HepG2 (cell line): ENCODE data around the gene ATP7A. TPM values are rescaled to one million over a fixed set of nuclear protein-coding genes. Genes with fewer than 3 reads are reported as not detected.

Experiments used
- ATF4 ChIP-seq, 2 experiments: fragments of 450-650 bp in 1 of 2; sonication (generic) in 1 of 2; formaldehyde crosslinking; IDR thresholded peaks; 2 replicates each; pipeline versions ENCODE4 v1.5.0 to v1.8.0; 2020 to 2022; ENCODE audit warnings: mild to moderate bottlenecking in 1 of 2, missing genetic modification reagents in 1 of 2
- CENPT ChIP-seq: sonication (generic); formaldehyde crosslinking; IDR thresholded peaks from 2 replicates; pipeline ENCODE4 v1.8.0; 2022; ENCODE audit warnings: low read depth, mild to moderate bottlenecking, moderate library complexity, missing genetic modification reagents
- DRAP1 ChIP-seq: IDR thresholded peaks from 2 replicates; pipeline ENCODE4 v1.6.1; 2016; ENCODE audit warnings: missing genetic modification reagents, missing compliant biosample characterization
- E2F1 ChIP-seq: sonication (generic); formaldehyde crosslinking; IDR thresholded peaks from 2 replicates; pipeline ENCODE4 v1.5.0; 2020; ENCODE audit warnings: missing genetic modification reagents
- HCFC1 ChIP-seq: fragments of 150-350 bp; IDR thresholded peaks from 2 replicates; pipeline ENCODE4 v1.6.1; 2014; ENCODE audit warnings: low read depth, low read length
- IRF2 ChIP-seq: IDR thresholded peaks from 2 replicates; pipeline ENCODE4 v1.6.1; 2018; ENCODE audit warnings: missing genetic modification reagents, missing compliant biosample characterization
- TIGD3 ChIP-seq: sonication (generic); formaldehyde crosslinking; IDR thresholded peaks from 2 replicates; pipeline ENCODE4 v1.5.1; 2020; ENCODE audit warnings: mild to moderate bottlenecking, missing genetic modification reagents, borderline replicate concordance
- XRCC5 ChIP-seq: fragments of 200-400 bp; formaldehyde crosslinking; optimal IDR thresholded peaks from 2 replicates; pipeline ENCODE3; 2017; ENCODE audit warnings: mild to moderate bottlenecking, low read length
- YY1 ChIP-seq: IDR thresholded peaks from 2 replicates; pipeline ENCODE4 v1.6.1; 2011; ENCODE audit warnings: low read length, low read depth, moderate library complexity, mild to moderate bottlenecking; ENCODE audit not compliant: insufficient read depth, insufficient replicate concordance
- ZNF20 ChIP-seq: sonication (generic); formaldehyde crosslinking; IDR thresholded peaks from 2 replicates; pipeline ENCODE4 v1.4.0; 2020; ENCODE audit warnings: mild to moderate bottlenecking, moderate library complexity, missing genetic modification reagents
- ZNF572 ChIP-seq: sonication (generic); formaldehyde crosslinking; IDR thresholded peaks from 2 replicates; pipeline ENCODE4 v1.5.1; 2020; ENCODE audit warnings: mild to moderate bottlenecking, missing genetic modification reagents
- ZNF704 ChIP-seq: sonication (generic); formaldehyde crosslinking; IDR thresholded peaks from 2 replicates; pipeline ENCODE4 v1.8.1; 2023; ENCODE audit warnings: mild to moderate bottlenecking, inconsistent platforms, moderate library complexity, missing genetic modification reagents, borderline replicate concordance
- ZNF839 ChIP-seq: sonication (generic); formaldehyde crosslinking; IDR thresholded peaks from 2 replicates; pipeline ENCODE4 v1.4.0; 2020; ENCODE audit warnings: missing genetic modification reagents, mild to moderate bottlenecking, borderline replicate concordance
- ZSCAN31 ChIP-seq: sonication (generic); formaldehyde crosslinking; IDR thresholded peaks from 2 replicates; pipeline ENCODE4 v1.5.0; 2020; ENCODE audit warnings: low read depth, mild to moderate bottlenecking, missing genetic modification reagents
- polyA plus RNA-seq, 8 experiments: library from polyadenylated mRNA; depleted of rRNA in 3 of 8; stranded (reverse) in 7 of 8; unstranded in 1 of 8; fragments of >200 nt; fragmentation: Illumina TruSeq in 4 of 8; extraction: Trizol in 4 of 8; gene quantifications; 2 replicates each; pipeline versions ENCODE4 v1.2.1 to v1.2.3, GENCODE V29; 2011 to 2016; ENCODE audit warnings: low read depth in 4 of 8, missing spikeins in 1 of 8, mixed read lengths in 1 of 8; ENCODE audit not compliant: insufficient read depth in 1 of 8
- total RNA-seq, 5 experiments: library from RNA; depleted of rRNA; stranded (reverse); fragments of >200 nt; fragmentation: Illumina TruSeq; extraction: Trizol; gene quantifications; 2 replicates each; pipeline ENCODE4 v1.2.3, GENCODE V29; 2016; ENCODE audit warnings: low read depth in 1 of 5

Gene ATP7A
- total and polyA plus RNA-seq, 2 of the 13 experiments (the other 11 are each of a cell fraction or from before 2014, with no cell fraction given): 1.7 to 4.7 TPM

GRCh38 chrX:77899081-77899828 lies 11.2 kb upstream of the ATP7A start, which contains the start of gene COX7B (continued):
- TF ChIP-seq ZNF704 (CRISPR knock-in tag) (no peak), ZSCAN31 (CRISPR knock-in tag) (no peak), YY1 (peak; percentile 85), DRAP1 (peak; percentile 64; the same call in 1 of the 2 replicates), E2F1 (peak; percentile 55; the same call in 1 of the 2 replicates), IRF2 (CRISPR knock-in tag) (peak; percentile 38; the same call in 1 of the 2 replicates), CENPT (CRISPR knock-in tag) (no peak), ZNF572 (CRISPR knock-in tag) (no peak), ATF4 (CRISPR knock-in tag; IDR thresholded peaks at IDR 0.05) (no peak), XRCC5 (no peak), ZNF20 (CRISPR knock-in tag) (no peak), HCFC1 (peak; percentile 81), ZNF839 (no peak), TIGD3 (CRISPR knock-in tag) (no peak)
